Measurements from ENCODE around the gene SMYD4. TPM values are rescaled to one million over a fixed set of nuclear protein-coding genes. Genes with fewer than 3 reads are reported as not detected.
A peak's percentile ranks its signal among the peaks of the same experiment; 100 is the strongest.

Gene SMYD4, protein sequence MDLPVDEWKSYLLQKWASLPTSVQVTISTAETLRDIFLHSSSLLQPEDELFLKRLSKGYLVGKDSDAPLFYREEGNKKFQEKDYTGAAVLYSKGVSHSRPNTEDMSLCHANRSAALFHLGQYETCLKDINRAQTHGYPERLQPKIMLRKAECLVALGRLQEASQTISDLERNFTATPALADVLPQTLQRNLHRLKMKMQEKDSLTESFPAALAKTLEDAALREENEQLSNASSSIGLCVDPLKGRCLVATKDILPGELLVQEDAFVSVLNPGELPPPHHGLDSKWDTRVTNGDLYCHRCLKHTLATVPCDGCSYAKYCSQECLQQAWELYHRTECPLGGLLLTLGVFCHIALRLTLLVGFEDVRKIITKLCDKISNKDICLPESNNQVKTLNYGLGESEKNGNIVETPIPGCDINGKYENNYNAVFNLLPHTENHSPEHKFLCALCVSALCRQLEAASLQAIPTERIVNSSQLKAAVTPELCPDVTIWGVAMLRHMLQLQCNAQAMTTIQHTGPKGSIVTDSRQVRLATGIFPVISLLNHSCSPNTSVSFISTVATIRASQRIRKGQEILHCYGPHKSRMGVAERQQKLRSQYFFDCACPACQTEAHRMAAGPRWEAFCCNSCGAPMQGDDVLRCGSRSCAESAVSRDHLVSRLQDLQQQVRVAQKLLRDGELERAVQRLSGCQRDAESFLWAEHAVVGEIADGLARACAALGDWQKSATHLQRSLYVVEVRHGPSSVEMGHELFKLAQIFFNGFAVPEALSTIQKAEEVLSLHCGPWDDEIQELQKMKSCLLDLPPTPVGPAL
- total RNA-seq = 10 to 100 TPM; 14.5 to 15.8 TPM

DNA sequence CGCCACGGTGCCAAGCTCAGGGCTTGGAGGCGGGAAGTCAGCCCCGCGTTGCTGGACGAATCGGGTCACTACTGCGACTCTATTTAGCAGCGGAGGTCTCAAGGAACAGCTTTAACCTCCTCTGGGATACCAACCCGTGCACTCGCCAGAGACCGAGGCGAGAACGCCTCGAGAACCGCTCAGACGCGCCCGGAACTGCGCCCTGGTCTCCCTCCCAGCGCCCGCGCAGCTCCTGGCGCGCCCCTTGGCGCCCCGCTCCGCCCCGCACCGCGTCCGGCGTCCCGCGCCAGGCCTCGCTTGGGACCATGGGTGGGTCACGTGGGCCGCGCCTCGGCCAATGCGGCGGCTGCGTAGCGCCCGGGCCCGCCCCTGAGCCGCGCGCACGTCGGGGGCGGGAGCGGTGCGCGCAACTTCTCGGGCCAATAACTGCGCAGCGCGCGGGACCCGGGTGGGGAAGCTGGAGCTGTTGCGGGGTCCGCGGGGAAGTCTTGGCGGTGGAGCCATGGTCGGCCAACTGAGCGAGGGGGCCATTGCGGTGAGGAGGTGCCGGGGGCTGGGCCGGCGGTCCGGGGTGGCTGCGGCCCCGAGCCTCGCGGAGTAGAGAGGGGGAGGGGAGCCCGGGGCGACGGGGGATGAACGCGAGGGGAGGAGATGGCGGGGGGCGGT is at the start of gene SMYD4, which contains the start of gene RPA1:
Gene SMYD4, minus strand, starts transcription at position 311 of the 666 bp plus-strand sequence. CDS start 1,908 bp downstream, outside the sequence.
Gene RPA1, plus strand, starts transcription at position 414 of the 666 bp plus-strand sequence. Its CDS starts 89 bp downstream, at position 503.
- Mint-ChIP-seq H3K9me3 (no peaks in the 10 kb centered on the region), H3K27ac (peak within 1 kb of the TSS; percentile 83), H3K4me1 (ENCODE audit: low read depth) (peaks cover 56% of the 10 kb centered on the region), H3K4me3 (peak within 1 kb of the TSS; percentile 89), H3K36me3 (peaks cover 28% of the 10 kb centered on the region), H3K27me3 (no peaks in the 10 kb centered on the region)
- peak; percentile 93 for DNase-seq
- intact Hi-C loops (cut with micrococcal nuclease) = loop anchor here (1.0 kb wide), 1 partner anchor 112 kb away; no protein-coding TSS in a partner anchor
- ChIA-PET POLR2A (interaction anchor here (1.1 to 2.1 kb wide), 2 partner anchors 109 to 113 kb away, joined by 4 to 13 read pairs; no protein-coding TSS in a partner anchor), CTCF (interaction anchor here (0.9 to 1.4 kb wide), 6 partner anchors 9 to 464 kb away, joined by 3 to 4 read pairs (median 4); no protein-coding TSS in a partner anchor)

DNA sequence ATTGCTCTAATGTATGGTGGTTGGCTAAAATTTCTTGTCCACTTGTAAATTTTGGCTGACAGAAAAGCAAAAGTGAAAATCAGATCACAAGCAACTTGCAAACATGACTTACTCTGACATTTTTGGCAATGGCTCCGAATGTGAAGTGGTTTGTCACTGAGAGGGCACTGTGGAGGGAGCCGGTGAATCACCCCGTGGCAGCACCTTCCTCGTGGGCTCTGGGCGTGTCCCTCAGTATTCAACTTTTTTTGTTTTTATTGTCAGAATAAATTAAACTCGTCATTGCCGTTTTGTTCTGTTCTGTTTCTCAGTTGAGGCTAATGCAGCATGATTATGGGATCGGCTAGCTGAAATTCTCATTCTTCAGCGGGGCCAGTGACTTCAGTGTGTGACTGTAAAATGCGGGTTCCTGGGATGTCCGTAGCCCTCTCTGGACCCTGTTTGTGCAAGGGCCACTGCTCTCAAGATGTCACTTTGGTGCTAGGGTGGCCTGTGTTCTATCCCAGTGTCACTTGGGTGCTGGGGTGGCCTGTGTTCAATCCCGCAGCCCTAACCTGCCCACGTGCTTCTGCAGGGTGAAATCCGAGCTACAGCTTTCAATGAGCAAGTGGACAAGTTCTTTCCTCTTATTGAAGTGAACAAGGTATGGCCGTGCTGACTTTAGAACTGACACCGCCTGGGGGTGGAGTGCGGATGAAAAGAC is 48.9 kb upstream of the SMYD4 start:
- Mint-ChIP-seq H3K4me3 (no peak overlapping the region), H3K27me3 (no peaks in the 10 kb centered on the region), H3K4me1 (ENCODE audit: low read depth) (peaks cover 8% of the 10 kb centered on the region), H3K36me3 (peaks cover 57% of the 10 kb centered on the region), H3K27ac (no peak overlapping the region), H3K9me3 (no peaks in the 10 kb centered on the region)
- POLR2A ChIA-PET = no interaction called here
- no peak for DNase-seq
- CTCF ChIA-PET = interaction anchor here (1.4 to 1.9 kb wide), 2 partner anchors 13 kb away, joined by 6 to 8 read pairs; no protein-coding TSS in a partner anchor
- intact Hi-C loops (cut with micrococcal nuclease) = loop anchor here (10.0 kb wide), 1 partner anchor 156 kb away; the partner anchor contains the start of gene DPH1

DNA sequence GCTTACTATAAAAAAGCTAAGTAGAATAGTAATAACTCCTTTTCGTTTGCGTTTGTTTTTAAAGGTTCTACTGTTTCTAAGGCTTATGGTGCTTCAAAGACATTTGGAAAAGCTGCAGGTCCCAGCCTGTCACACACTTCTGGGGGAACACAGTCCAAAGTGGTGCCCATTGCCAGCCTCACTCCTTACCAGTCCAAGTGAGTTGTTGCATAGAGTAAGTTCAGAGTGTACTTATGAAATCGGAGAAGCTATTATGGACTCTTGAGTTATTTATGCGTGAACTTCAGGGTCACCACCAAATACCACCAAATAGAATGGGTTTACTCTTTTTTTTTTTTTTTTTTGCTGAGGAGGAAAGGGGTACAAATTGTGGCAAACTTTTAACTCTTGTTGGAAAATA is 45.9 kb upstream of the SMYD4 start:
- intact Hi-C loops (cut with micrococcal nuclease) = loop anchor here (10.0 kb wide), 1 partner anchor 159 kb away; the partner anchor contains the start of gene DPH1
- POLR2A ChIA-PET = no interaction called here
- Mint-ChIP-seq H3K4me1 (ENCODE audit: low read depth) (peaks cover 37% of the 10 kb centered on the region), H3K9me3 (no peaks in the 10 kb centered on the region), H3K27me3 (no peaks in the 10 kb centered on the region), H3K4me3 (no peak overlapping the region), H3K27ac (no peak overlapping the region), H3K36me3 (peaks cover 62% of the 10 kb centered on the region)
- CTCF ChIA-PET = interaction anchor here (1.2 to 2.3 kb wide), 2 partner anchors 10 to 155 kb away, joined by 4 to 6 read pairs; no protein-coding TSS in a partner anchor
- DNase-seq = no peak

DNA sequence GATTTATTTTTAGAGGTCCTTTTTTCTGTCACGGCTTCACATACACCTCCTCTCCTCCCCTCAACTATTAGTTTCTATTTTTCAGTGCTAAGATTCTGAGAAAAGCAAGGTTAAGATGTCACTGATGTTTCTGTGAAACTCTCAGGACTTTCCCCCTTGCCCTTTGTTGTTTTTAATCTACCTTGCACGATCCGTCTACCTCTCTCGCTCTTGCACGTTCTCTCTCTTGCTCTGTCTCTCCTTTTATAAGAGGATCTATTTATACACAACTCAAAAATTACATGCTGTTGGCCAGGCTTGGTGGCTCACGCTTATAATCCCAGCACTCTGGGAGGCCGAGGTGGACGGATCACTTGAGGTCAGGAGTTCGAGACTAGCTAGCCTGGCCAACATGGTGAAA is 43.7 kb upstream of the SMYD4 start:
- Mint-ChIP-seq H3K9me3 (no peaks in the 10 kb centered on the region), H3K4me3 (peak overlapping the region; percentile 20), H3K36me3 (peaks cover 45% of the 10 kb centered on the region), H3K27ac (peak overlapping the region; percentile 84), H3K4me1 (ENCODE audit: low read depth) (peaks cover 50% of the 10 kb centered on the region), H3K27me3 (no peaks in the 10 kb centered on the region)
- intact Hi-C loops (cut with micrococcal nuclease) = loop anchor here (1.0 to 10.0 kb wide), 3 partner anchors 39 to 161 kb away; partner anchors contain the start of gene DPH1
- ChIA-PET CTCF (interaction anchor here (1.0 kb wide), 1 partner anchor 11 kb away, joined by 3 read pairs; no protein-coding TSS in a partner anchor), POLR2A (no interaction called here)
- DNase-seq = peak; percentile 27

DNA sequence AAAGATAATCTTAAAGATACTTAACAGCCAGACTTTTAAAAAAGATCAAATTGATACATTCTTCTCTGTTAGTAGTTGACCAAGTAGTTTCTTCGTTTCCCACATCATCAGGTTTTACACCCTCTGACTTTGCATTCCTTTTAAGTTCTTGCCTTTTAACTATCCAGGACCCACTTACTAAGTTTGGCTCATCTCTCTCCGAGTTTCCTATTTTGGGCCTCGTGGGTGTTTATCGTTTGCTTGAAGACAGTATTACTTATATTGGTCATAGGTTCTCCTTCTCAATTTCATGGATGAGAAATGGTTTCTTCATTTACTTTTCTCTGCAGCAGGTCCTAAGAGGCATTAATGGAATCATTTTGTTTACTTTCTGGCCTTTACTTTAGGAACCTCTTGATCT is 43.3 kb upstream of the SMYD4 start:
- Mint-ChIP-seq H3K4me3 (peak overlapping the region; percentile 20), H3K27ac (peak overlapping the region; percentile 84), H3K27me3 (no peaks in the 10 kb centered on the region), H3K4me1 (ENCODE audit: low read depth) (peaks cover 50% of the 10 kb centered on the region), H3K9me3 (no peaks in the 10 kb centered on the region), H3K36me3 (peaks cover 44% of the 10 kb centered on the region)
- CTCF ChIA-PET = interaction anchor here (0.9 kb wide), 1 partner anchor 10 kb away, joined by 4 read pairs; no protein-coding TSS in a partner anchor
- DNase-seq = peak; percentile 36
- POLR2A ChIA-PET = interaction anchor here (1.0 kb wide), 1 partner anchor 156 kb away, joined by 3 read pairs; no protein-coding TSS in a partner anchor
- intact Hi-C loops (cut with micrococcal nuclease) = loop anchor here (1.0 to 10.0 kb wide), 3 partner anchors 39 to 162 kb away; partner anchors contain the start of gene DPH1

DNA sequence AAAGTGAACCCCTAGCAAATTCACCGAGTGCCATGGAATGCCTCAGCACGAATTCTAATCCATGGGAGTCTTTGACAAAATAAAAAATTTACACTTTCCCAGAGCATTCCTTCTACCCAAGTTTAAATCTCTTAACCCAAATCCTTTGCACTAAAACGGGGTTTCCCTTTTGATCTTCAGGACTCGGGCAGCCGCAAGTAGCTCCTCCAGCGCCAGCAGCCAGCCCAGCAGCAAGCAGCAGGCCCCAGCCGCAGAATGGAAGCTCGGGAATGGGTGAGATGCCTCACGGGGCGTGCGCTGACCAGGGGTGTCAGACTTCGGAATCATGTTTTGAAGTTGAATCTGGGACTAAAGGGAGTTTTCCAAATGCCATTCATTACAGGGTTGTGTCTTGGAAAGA is 42.6 kb upstream of the SMYD4 start:
- POLR2A ChIA-PET = interaction anchor here (1.0 kb wide), 1 partner anchor 155 kb away, joined by 3 read pairs; no protein-coding TSS in a partner anchor
- no peak overlapping the region for H3K4me3 Mint-ChIP-seq

DNA sequence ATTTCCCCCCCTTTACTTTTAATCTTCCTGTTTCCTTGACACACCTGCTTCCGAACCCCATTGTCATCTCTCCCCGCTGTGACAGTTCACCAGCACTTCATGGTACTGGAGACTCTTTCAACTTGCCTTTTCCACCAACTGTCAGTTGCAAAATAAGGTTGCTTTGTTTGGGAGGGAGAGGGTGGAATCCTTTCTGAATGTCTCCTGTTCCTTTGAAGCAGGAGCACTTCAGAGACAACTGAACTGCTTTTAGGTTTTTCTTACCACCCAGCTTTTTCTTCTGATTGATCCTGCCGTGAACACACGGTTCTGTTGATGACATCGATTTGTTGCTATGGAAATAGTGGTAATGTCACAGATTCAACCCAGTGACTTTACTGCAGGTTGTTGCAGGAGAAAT is 42.1 kb upstream of the SMYD4 start:
- ChIA-PET CTCF (interaction anchor here (1.0 to 1.2 kb wide), 2 partner anchors 10 to 147 kb away, joined by 3 to 4 read pairs; partner anchors contain the start of gene WDR81), POLR2A (no interaction called here)
- no peaks in the 10 kb centered on the region for H3K27me3 Mint-ChIP-seq
- peaks cover 50% of the 10 kb centered on the region for H3K4me1 Mint-ChIP-seq (ENCODE audit: low read depth)
- peaks cover 33% of the 10 kb centered on the region for H3K36me3 Mint-ChIP-seq
- H3K9me3 Mint-ChIP-seq = no peaks in the 10 kb centered on the region
- DNase-seq = peak; percentile 20
- peak overlapping the region; percentile 51 for H3K27ac Mint-ChIP-seq
- H3K4me3 Mint-ChIP-seq = no peak overlapping the region
- intact Hi-C loops (cut with micrococcal nuclease) = loop anchor here (2.0 to 10.0 kb wide), 2 partner anchors 155 to 163 kb away; partner anchors contain the start of gene DPH1

More for the DNA sequence above, 42.6 kb upstream of the SMYD4 start:
- H3K4me1 Mint-ChIP-seq (ENCODE audit: low read depth) = peaks cover 50% of the 10 kb centered on the region
- CTCF ChIA-PET = interaction anchor here (0.9 to 1.0 kb wide), 2 partner anchors 10 to 11 kb away, joined by 4 read pairs; no protein-coding TSS in a partner anchor
- intact Hi-C loops (cut with micrococcal nuclease) = loop anchor here (2.0 to 10.0 kb wide), 2 partner anchors 155 to 163 kb away; partner anchors contain the start of gene DPH1
- H3K27me3 Mint-ChIP-seq = no peaks in the 10 kb centered on the region
- peak overlapping the region; percentile 51 for H3K27ac Mint-ChIP-seq
- H3K36me3 Mint-ChIP-seq = peaks cover 38% of the 10 kb centered on the region
- DNase-seq = no peak
- H3K9me3 Mint-ChIP-seq = no peaks in the 10 kb centered on the region

DNA sequence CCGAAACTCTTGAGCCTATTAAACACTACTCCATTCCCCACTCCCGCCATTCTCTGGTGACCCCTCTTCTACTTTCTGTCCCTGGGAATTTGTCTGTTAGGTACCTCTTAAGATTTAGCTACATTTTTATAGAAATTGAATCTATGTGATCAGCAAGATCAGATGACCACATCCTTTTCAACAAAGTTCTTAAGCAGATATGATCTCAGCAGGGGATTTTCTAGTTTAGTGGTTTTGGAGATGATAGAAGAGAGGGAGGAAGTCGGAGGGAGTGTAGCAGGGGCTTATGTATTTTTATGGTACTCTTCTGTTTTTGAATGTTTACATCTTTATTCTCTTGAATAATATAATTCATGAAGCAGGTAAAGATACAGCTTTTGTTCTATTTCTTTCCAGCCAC is 40.9 kb upstream of the SMYD4 start:
- Mint-ChIP-seq H3K4me1 (ENCODE audit: low read depth) (peaks cover 50% of the 10 kb centered on the region), H3K27ac (peak overlapping the region; percentile 73), H3K27me3 (no peaks in the 10 kb centered on the region), H3K9me3 (no peaks in the 10 kb centered on the region), H3K36me3 (peaks cover 28% of the 10 kb centered on the region), H3K4me3 (peak overlapping the region; percentile 14)
- DNase-seq = peak; percentile 12
- POLR2A ChIA-PET = interaction anchor here (1.0 kb wide), 1 partner anchor 147 kb away, joined by 3 read pairs; no protein-coding TSS in a partner anchor
- CTCF ChIA-PET = interaction anchor here (1.2 to 1.6 kb wide), 6 partner anchors 39 to 222 kb away, joined by 3 to 5 read pairs (median 4); partner anchors contain the start of genes DPH1 and WDR81
- intact Hi-C loops (cut with micrococcal nuclease) = loop anchor here (10.0 kb wide), 1 partner anchor 164 kb away; the partner anchor contains the start of gene DPH1

DNA sequence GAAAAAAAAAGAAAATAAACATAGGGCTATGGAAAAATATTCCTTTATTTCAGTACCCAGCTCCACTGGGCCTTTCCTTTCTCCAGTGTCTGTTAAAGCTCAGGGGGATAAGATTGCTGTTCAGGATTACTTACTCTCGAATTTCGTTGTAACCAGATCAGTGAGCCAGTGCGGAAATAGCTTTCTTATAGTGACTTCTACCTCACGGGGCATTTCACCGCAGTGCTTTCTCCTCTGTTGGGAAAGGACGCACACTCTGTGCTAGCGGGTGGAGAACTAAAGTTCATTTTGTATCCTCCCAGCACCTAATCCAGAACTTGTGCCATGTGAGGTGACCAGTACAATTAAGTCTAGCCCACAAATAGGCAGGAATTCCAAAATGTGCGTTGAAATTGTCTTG is 38.4 kb upstream of the SMYD4 start:
- no peaks in the 10 kb centered on the region for H3K9me3 Mint-ChIP-seq
- peaks cover 42% of the 10 kb centered on the region for H3K4me1 Mint-ChIP-seq (ENCODE audit: low read depth)
- CTCF ChIA-PET = interaction anchor here (0.5 to 1.0 kb wide), 2 partner anchors 30 to 46 kb away, joined by 3 read pairs; no protein-coding TSS in a partner anchor
- intact Hi-C loops (cut with micrococcal nuclease) = no loop called here
- no peaks in the 10 kb centered on the region for H3K27me3 Mint-ChIP-seq
- H3K36me3 Mint-ChIP-seq = peaks cover 12% of the 10 kb centered on the region
- POLR2A ChIA-PET = no interaction called here
- no peak for DNase-seq
- H3K27ac Mint-ChIP-seq = no peak overlapping the region
- no peak overlapping the region for H3K4me3 Mint-ChIP-seq

DNA sequence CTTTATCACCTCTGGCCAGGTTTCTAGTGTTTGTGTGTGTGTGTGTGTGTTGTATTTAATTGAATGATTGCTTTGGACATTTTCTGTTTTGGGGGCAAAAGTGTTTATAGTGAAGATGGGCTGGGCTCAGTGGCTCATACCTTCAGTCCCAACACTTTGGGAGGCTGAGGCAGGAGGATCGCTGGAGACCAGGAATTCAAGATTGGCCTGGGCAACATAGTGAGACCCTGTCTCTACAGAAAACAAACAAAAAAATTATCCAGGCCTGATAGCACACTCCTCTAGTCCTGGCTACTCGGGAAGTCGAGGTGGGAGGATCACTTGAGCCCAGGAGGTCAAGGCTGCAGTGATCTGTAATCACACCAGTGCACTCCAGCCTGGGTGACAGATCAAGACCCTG is 37.6 kb upstream of the SMYD4 start:
- intact Hi-C loops (cut with micrococcal nuclease) = no loop called here
- no peak for DNase-seq
- Mint-ChIP-seq H3K27ac (no peak overlapping the region), H3K4me3 (no peak overlapping the region), H3K4me1 (ENCODE audit: low read depth) (peaks cover 34% of the 10 kb centered on the region), H3K9me3 (no peaks in the 10 kb centered on the region), H3K36me3 (peaks cover 7% of the 10 kb centered on the region), H3K27me3 (no peaks in the 10 kb centered on the region)
- ChIA-PET POLR2A (no interaction called here), CTCF (interaction anchor here (1.0 kb wide), 1 partner anchor 14 kb away, joined by 3 read pairs; no protein-coding TSS in a partner anchor)

Data from activated CD4-positive, alpha-beta memory T cell treated with anti-CD3 and anti-CD28 coated beads for 36 hours (primary cell).